Lower lobe of right lung (tissue), 2 donors: Measurements from ENCODE around the gene PRR11. TPM values are rescaled to one million over a fixed set of nuclear protein-coding genes. Genes with fewer than 3 reads are reported as not detected.

ENCODE experiments used
- ATAC-seq, 2 donors: fragments of 200-7000 bp; cut with Tn5 transposase; one replicate each; pipeline ENCODE4 v1.9.1; 2020 to 2022; ENCODE audit warnings: mild to moderate bottlenecking in 2 of 2, moderate library complexity in 2 of 2
- DNase-seq: peaks from one replicate; pipeline ENCODE4 v3.0.0-alpha.2; 2020
- H3K27ac ChIP-seq: fragments of 200-600 bp; one replicate; pipeline ENCODE4 v1.8.0; 2022
- H3K27me3 ChIP-seq: fragments of 200-600 bp; one replicate; pipeline ENCODE4 v1.8.0; 2022; ENCODE audit warnings: low read depth
- H3K36me3 ChIP-seq: fragments of 200-600 bp; one replicate; pipeline ENCODE4 v1.8.0; 2022; ENCODE audit warnings: mild to moderate bottlenecking
- H3K4me1 ChIP-seq: fragments of 200-600 bp; one replicate; pipeline ENCODE4 v1.8.0; 2022
- H3K4me3 ChIP-seq: fragments of 200-600 bp; one replicate; pipeline ENCODE4 v1.8.0; 2022; ENCODE audit warnings: mild to moderate bottlenecking
- H3K9me3 ChIP-seq: fragments of 200-600 bp; one replicate; pipeline ENCODE4 v1.8.0; 2022
- CTCF ChIP-seq: fragments of 200-600 bp; IDR thresholded peaks from one replicate; pipeline ENCODE4 v1.8.0; 2022; ENCODE audit warnings: antibody characterized with exemption, mild to moderate bottlenecking
- intact Hi-C: fragments of 100-400 bp; cut with DNase I; formaldehyde crosslinking; loops from one replicate; pipeline ENCODE4 v1.11.0; 2022
- total RNA-seq: library from RNA; stranded (reverse); fragmentation: NEBNext Ultra II Directional; extraction: Animal tissue kit (Norgen Biotek cat#: 25700); gene quantifications from one replicate; pipeline ENCODE4 v1.2.1, GENCODE V29; 2021
- donor health status: DM: no; HTN: yes; CAD: no; lungs with severe emphysema.

The PRR11 gene
- total RNA-seq, 1 donor from 2014 or later, result 4.1 TPM

- DNase-seq (no peak), ATAC-seq (no peak)
- no peak overlapping the region for H3K4me3 ChIP-seq
- H3K27me3 ChIP-seq, result no peaks in the 10 kb centered on the region
- intact Hi-C loops, result no loop called here
- H3K9me3 ChIP-seq, result no peaks in the 10 kb centered on the region
- H3K4me1 ChIP-seq, result peaks cover 18% of the 10 kb centered on the region
- no peak overlapping the region for H3K27ac ChIP-seq
- no peak for TF ChIP-seq CTCF
- peaks cover 18% of the 10 kb centered on the region for H3K36me3 ChIP-seq
Observed at GRCh38 chr17:59110973-59111372, 44.6 kb upstream of the PRR11 start.

- TF ChIP-seq CTCF, result no peak
- H3K9me3 ChIP-seq, result no peaks in the 10 kb centered on the region
- intact Hi-C loops, result no loop called here
- peaks cover 18% of the 10 kb centered on the region for H3K4me1 ChIP-seq
- H3K4me3 ChIP-seq, result no peak overlapping the region
- peaks cover 18% of the 10 kb centered on the region for H3K36me3 ChIP-seq
- H3K27ac ChIP-seq, result no peak overlapping the region
- ATAC-seq (no peak), DNase-seq (no peak)
- no peaks in the 10 kb centered on the region for H3K27me3 ChIP-seq
Observed at GRCh38 chr17:59111539-59111938, 44.0 kb upstream of the PRR11 start.

DNA sequence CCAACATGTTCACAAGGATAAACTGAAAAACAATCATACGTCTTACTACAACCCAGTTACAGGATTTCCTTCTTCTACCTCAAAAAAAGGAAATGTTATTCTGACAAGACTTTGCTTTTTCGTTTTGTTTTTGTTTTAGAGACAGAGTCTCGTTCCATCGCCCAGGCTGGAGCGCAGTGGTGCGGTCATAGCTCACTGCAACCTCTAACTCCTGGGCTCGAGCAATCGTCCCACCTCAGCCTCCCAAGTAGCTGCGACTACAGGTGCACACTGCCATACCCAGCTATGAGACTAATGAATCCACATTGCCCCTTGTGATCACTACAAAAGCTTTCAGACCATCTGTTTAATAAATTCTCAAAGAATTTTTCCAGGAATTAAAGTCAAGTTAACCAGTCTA, 40.1 kb upstream of the PRR11 start:
- intact Hi-C loops, result no loop called here
- peaks cover 8% of the 10 kb centered on the region for H3K4me1 ChIP-seq
- TF ChIP-seq CTCF, result no peak
- DNase-seq (no peak), ATAC-seq (no peak)
- H3K36me3 ChIP-seq, result peaks cover 43% of the 10 kb centered on the region
- no peak overlapping the region for H3K27ac ChIP-seq
- H3K27me3 ChIP-seq, result no peaks in the 10 kb centered on the region
- no peak overlapping the region for H3K4me3 ChIP-seq
- H3K9me3 ChIP-seq, result no peaks in the 10 kb centered on the region

DNA sequence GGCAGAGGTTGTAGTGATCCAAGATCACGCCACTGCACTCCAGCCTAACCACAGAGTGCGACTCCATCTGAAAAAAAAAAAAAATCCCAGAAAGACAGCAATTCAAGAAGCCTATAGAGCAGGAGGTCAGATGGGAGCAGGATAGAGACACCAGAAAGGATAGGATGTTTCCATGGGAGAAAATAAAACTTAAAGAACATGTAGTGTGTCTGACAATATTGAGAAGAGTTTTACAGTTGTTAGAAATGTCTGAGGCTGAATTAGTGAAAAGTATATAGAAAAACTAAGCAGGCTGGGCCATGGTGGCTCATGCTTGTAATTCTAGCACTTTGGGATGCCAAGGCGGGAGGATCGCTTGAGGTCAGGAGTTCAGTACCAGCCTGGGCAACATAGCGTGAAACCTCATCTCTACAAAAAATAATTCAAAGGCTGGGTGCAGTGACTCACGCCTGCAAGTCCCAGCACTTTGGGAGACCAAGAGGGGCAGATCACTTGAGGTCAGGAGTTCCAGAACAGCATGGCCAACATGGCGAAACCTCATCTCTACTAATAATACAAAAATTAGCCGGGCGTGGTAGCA, 33.6 kb upstream of the PRR11 start:
- intact Hi-C loops, result no loop called here
- TF ChIP-seq CTCF, result no peak
- Histone ChIP-seq H3K27ac (no peak overlapping the region), H3K4me1 (no peaks in the 10 kb centered on the region), H3K9me3 (no peaks in the 10 kb centered on the region), H3K36me3 (peaks cover 44% of the 10 kb centered on the region), H3K27me3 (no peaks in the 10 kb centered on the region), H3K4me3 (no peak overlapping the region)
- no peak for ATAC-seq
- no peak for DNase-seq

DNA sequence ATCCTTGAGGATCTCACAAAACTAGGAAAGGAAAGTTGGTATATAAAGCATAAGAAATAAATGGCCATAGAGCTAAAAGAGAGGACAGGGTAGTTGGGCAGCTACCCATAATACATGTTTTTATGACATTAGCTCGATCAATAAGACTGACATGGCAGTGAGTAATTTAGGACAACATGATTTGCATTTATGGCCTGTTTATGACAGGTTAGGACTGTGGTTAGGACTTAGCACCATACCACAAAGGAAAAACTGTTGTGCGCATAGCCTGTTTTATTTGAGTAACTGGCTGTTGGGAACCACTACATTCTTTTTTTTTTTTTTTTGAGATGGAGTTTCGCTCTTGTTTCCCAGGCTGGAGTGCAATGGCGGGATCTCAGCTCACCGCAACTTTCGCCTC, 30.9 kb upstream of the PRR11 start:
- no peaks in the 10 kb centered on the region for H3K4me1 ChIP-seq
- no peak for TF ChIP-seq CTCF
- H3K9me3 ChIP-seq, result no peaks in the 10 kb centered on the region
- no peaks in the 10 kb centered on the region for H3K27me3 ChIP-seq
- H3K4me3 ChIP-seq, result no peak overlapping the region
- intact Hi-C loops, result no loop called here
- no peak for DNase-seq
- ATAC-seq, result no peak
- no peak overlapping the region for H3K27ac ChIP-seq
- peaks cover 44% of the 10 kb centered on the region for H3K36me3 ChIP-seq
